HepG2 (cell line): Measurements from ENCODE around the gene FMNL2. TPM values are rescaled to one million over a fixed set of nuclear protein-coding genes. Genes with fewer than 3 reads are reported as not detected.

Source experiments
- ATAC-seq: fragments of 200-7000 bp; cut with Tn5 transposase; 3 replicates; pipeline ENCODE4 v1.9.1; 2020; ENCODE audit warnings: mild to moderate bottlenecking, moderate library complexity
- BruUV-seq: library from RNA; stranded (reverse); fragments of 400-500 nt; replicated peaks from 2 replicates; lab custom pipeline; 2021; lab: Mats Ljungman, UMichigan
- CTCF ChIA-PET: fragments of 300-600 bp; formaldehyde crosslinking; extraction: SDS; loops from one replicate; lab custom pipeline; 2021; ENCODE audit warnings: low total read pairs, inconsistent platforms, low intra/inter-chr PET ratio; lab: Yijun Ruan, JAX
- POLR2A ChIA-PET: fragments of 350-600 bp; sonication (Branson Sonifier 250); formaldehyde crosslinking; loops from one replicate; lab custom pipeline; 2020; ENCODE audit warnings: antibody characterized with exemption, inconsistent platforms; lab: Yijun Ruan, JAX
- DNase-seq: peaks from one replicate; pipeline ENCODE4 v3.0.0-alpha.2; 2015; ENCODE audit warnings: low spot score
- FAIRE-seq: peaks from 3 replicates; lab custom pipeline; 2011; peaks lifted over from hg19 to GRCh38; lab: Jason Lieb, UNC
- H2AFZ ChIP-seq: one replicate; pipeline ENCODE4 v1.6.1; 2011; ENCODE audit warnings: low read length, inconsistent platforms
- H3K27ac ChIP-seq: fragments of 300-600 bp; 3 replicates; pipeline ENCODE4 v1.8.0; 2011; ENCODE audit warnings: mixed run types, mild to moderate bottlenecking, mixed read lengths, low read length, inconsistent platforms; ENCODE audit not compliant: insufficient read depth; ENCODE audit errors: extremely low read length
- H3K27me3 ChIP-seq, 2 experiments: fragments of 200-600 bp in 1 of 2; 2 replicates in 1 of 2; 3 replicates in 1 of 2; pipeline versions ENCODE4 v1.6.0 to v1.8.0; 2011; ENCODE audit warnings: low read length in 2 of 2, mild to moderate bottlenecking in 2 of 2, moderate library complexity in 2 of 2, inconsistent platforms in 1 of 2; ENCODE audit not compliant: insufficient read depth in 2 of 2, control insufficient read depth in 1 of 2
- H3K36me3 ChIP-seq, 2 experiments: fragments of 200-600 bp in 1 of 2; replicated peaks in 1 of 2; 2 replicates in 1 of 2; 3 replicates in 1 of 2; pipeline versions ENCODE4 v1.5.1 to v1.8.0; 2011; ENCODE audit warnings: low read length in 2 of 2, inconsistent platforms in 1 of 2; ENCODE audit not compliant: insufficient read depth in 2 of 2, control insufficient read depth in 1 of 2
- H3K4me1 ChIP-seq: 2 replicates; pipeline ENCODE4 v1.5.1; 2012; ENCODE audit warnings: low read length, inconsistent platforms; ENCODE audit not compliant: insufficient read depth
- H3K4me2 ChIP-seq: 2 replicates; pipeline ENCODE4 v1.6.0; 2011; ENCODE audit warnings: low read depth, low read length, inconsistent platforms
- H3K4me3 ChIP-seq, 3 experiments: fragments of 200-600 bp in 1 of 3; sonication (generic), shearing (Covaris generic) in 1 of 3; replicated peaks in 1 of 3; 2 replicates each; pipeline ENCODE4 v1.5.1; 2011 to 2016; ENCODE audit warnings: low read length in 3 of 3, inconsistent platforms in 2 of 3, low read depth in 2 of 3, mild to moderate bottlenecking in 2 of 3, control low read depth in 1 of 3, mixed read lengths in 1 of 3; ENCODE audit not compliant: insufficient read depth in 1 of 3
- H3K79me2 ChIP-seq: one replicate; pipeline ENCODE4 v1.6.1; 2011; ENCODE audit warnings: low read length, inconsistent platforms; ENCODE audit not compliant: insufficient read depth
- H3K9ac ChIP-seq: 2 replicates; pipeline ENCODE4 v1.6.0; 2011; ENCODE audit warnings: mild to moderate bottlenecking, low read depth, low read length, inconsistent platforms; ENCODE audit not compliant: insufficient read depth
- H3K9me3 ChIP-seq: 2 replicates; pipeline ENCODE4 v1.5.1; 2012; ENCODE audit warnings: mild to moderate bottlenecking, low read length
- H4K20me1 ChIP-seq: 2 replicates; pipeline ENCODE4 v1.6.0; 2011; ENCODE audit warnings: inconsistent platforms, mild to moderate bottlenecking, low read length, moderate library complexity; ENCODE audit not compliant: insufficient read depth
- GABPA ChIP-seq, 2 experiments: IDR thresholded peaks; 2 replicates each; pipeline ENCODE4 v1.6.1; 2011 to 2016; ENCODE audit warnings: low read depth in 2 of 2, low read length in 1 of 2, missing biosample characterization in 1 of 2, missing genetic modification characterization in 1 of 2
- HMG20A ChIP-seq: IDR thresholded peaks from 2 replicates; pipeline ENCODE4 v1.6.1; 2016; ENCODE audit warnings: borderline replicate concordance
- ZC3H13 ChIP-seq: sonication (generic); formaldehyde crosslinking; IDR thresholded peaks from 2 replicates; pipeline ENCODE4 v1.8.1; 2023; ENCODE audit warnings: mild to moderate bottlenecking, missing genetic modification reagents, moderate library complexity
- ZFP82 ChIP-seq: sonication (generic); formaldehyde crosslinking; IDR thresholded peaks from 2 replicates; pipeline ENCODE4 v1.5.1; 2020; ENCODE audit warnings: mild to moderate bottlenecking, missing genetic modification reagents, borderline replicate concordance
- ZMYM2 ChIP-seq: sonication (generic); formaldehyde crosslinking; IDR thresholded peaks from 2 replicates; pipeline ENCODE4 v1.8.0; 2022; ENCODE audit warnings: mild to moderate bottlenecking, missing genetic modification reagents
- ZNF446 ChIP-seq: sonication (generic); formaldehyde crosslinking; IDR thresholded peaks from 2 replicates; pipeline ENCODE4 v1.5.0; 2020; ENCODE audit warnings: mild to moderate bottlenecking, missing genetic modification reagents
- WGBS: methylation state at CpG from one replicate; pipeline ENCODE4 v1.1.6; 2017; ENCODE audit warnings: low lambda C conversion rate; 5-methylcytosine and 5-hydroxymethylcytosine counted together
- in situ Hi-C: cut with HindIII; loops from 2 replicates; pipeline ENCODE4 v1.10.0; 2017; ENCODE audit warnings: low pct_unique_long_range_greater_than_20kb; ENCODE audit not compliant: extremely low pct_ligation_motif_present
- intact Hi-C: fragments of 100-400 bp; cut with micrococcal nuclease; formaldehyde crosslinking; loops from one replicate; pipeline ENCODE4 v1.10.0; 2022; ENCODE audit not compliant: unreplicated experiment
- polyA plus RNA-seq, 8 experiments: library from polyadenylated mRNA; depleted of rRNA in 3 of 8; stranded (reverse) in 7 of 8; unstranded in 1 of 8; fragments of >200 nt; fragmentation: Illumina TruSeq in 4 of 8; extraction: Trizol in 4 of 8; gene quantifications; 2 replicates each; pipeline versions ENCODE4 v1.2.1 to v1.2.3, GENCODE V29; 2011 to 2016; ENCODE audit warnings: low read depth in 4 of 8, missing spikeins in 1 of 8, mixed read lengths in 1 of 8; ENCODE audit not compliant: insufficient read depth in 1 of 8
- total RNA-seq, 5 experiments: library from RNA; depleted of rRNA; stranded (reverse); fragments of >200 nt; fragmentation: Illumina TruSeq; extraction: Trizol; gene quantifications; 2 replicates each; pipeline ENCODE4 v1.2.3, GENCODE V29; 2016; ENCODE audit warnings: low read depth in 1 of 5
- TF ChIP-seq, protein P1 (sequence below): sonication (generic); formaldehyde crosslinking; IDR thresholded peaks from 2 replicates; pipeline ENCODE4 v1.5.1; 2020; ENCODE audit warnings: missing genetic modification reagents, mild to moderate bottlenecking, borderline replicate concordance
- TF ChIP-seq, protein P2 (sequence below): sonication (generic); formaldehyde crosslinking; IDR thresholded peaks from 2 replicates; pipeline ENCODE4 v1.4.0; 2020; ENCODE audit warnings: mild to moderate bottlenecking, missing genetic modification reagents
- TF ChIP-seq, protein P3 (sequence below): sonication (generic); formaldehyde crosslinking; IDR thresholded peaks from 2 replicates; pipeline ENCODE4 v1.9.0; 2021; ENCODE audit warnings: missing genetic modification reagents, mild to moderate bottlenecking, borderline replicate concordance

Gene FMNL2
- total and polyA plus RNA-seq, 2 of the 13 experiments (the other 11 are each of a cell fraction or from before 2014, with no cell fraction given) = 66.5 to 67.7 TPM

DNA sequence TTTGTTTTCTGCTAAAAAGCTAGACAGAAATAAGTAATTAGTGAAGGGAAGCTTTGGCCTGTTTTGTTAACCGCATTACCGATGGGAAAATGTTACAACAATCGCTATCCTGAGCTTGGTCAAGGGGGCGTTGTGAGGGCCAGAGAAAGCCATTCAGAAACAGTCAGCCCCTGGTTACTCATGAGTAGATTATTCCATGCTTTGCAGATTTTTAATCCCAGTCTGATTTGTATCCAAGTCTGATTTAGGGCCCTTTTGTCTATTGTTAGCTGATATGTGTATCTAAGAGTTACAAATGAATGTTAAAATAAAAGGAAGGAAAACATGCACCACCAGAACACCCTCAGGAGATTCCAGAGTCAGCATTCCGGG is 283.2 kb downstream of the FMNL2 start:
- peaks cover 58 to 90% of the 10 kb centered on the region in 2 experiments for H3K36me3 ChIP-seq
- 93% methylated on average over 5 of the region's 5 CpGs for WGBS
- H3K9ac ChIP-seq = no peak overlapping the region
- no peak overlapping the region for H3K27ac ChIP-seq
- TF ChIP-seq HMG20A (CRISPR knock-in tag) (no peak), ZFP82 (CRISPR knock-in tag) (no peak), ZNF446 (CRISPR knock-in tag) (no peak), ZMYM2 (no peak), ZC3H13 (CRISPR knock-in tag) (no peak), GABPA (IDR thresholded peaks at IDR 0.05; ENCODE audit: low read depth, low read length) (no peak), GABPA (CRISPR knock-in tag; IDR thresholded peaks at IDR 0.05; ENCODE audit: low read depth) (no peak)
- TF ChIP-seq, protein P1, sequence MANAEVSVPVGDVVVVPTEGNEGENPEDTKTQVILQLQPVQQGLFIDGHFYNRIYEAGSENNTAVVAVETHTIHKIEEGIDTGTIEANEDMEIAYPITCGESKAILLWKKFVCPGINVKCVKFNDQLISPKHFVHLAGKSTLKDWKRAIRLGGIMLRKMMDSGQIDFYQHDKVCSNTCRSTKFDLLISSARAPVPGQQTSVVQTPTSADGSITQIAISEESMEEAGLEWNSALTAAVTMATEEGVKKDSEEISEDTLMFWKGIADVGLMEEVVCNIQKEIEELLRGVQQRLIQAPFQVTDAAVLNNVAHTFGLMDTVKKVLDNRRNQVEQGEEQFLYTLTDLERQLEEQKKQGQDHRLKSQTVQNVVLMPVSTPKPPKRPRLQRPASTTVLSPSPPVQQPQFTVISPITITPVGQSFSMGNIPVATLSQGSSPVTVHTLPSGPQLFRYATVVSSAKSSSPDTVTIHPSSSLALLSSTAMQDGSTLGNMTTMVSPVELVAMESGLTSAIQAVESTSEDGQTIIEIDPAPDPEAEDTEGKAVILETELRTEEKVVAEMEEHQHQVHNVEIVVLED (CRISPR knock-in tag) = no peak
- TF ChIP-seq, protein P2, sequence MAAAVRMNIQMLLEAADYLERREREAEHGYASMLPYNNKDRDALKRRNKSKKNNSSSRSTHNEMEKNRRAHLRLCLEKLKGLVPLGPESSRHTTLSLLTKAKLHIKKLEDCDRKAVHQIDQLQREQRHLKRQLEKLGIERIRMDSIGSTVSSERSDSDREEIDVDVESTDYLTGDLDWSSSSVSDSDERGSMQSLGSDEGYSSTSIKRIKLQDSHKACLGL (CRISPR knock-in tag) = no peak
- TF ChIP-seq, protein P3, sequence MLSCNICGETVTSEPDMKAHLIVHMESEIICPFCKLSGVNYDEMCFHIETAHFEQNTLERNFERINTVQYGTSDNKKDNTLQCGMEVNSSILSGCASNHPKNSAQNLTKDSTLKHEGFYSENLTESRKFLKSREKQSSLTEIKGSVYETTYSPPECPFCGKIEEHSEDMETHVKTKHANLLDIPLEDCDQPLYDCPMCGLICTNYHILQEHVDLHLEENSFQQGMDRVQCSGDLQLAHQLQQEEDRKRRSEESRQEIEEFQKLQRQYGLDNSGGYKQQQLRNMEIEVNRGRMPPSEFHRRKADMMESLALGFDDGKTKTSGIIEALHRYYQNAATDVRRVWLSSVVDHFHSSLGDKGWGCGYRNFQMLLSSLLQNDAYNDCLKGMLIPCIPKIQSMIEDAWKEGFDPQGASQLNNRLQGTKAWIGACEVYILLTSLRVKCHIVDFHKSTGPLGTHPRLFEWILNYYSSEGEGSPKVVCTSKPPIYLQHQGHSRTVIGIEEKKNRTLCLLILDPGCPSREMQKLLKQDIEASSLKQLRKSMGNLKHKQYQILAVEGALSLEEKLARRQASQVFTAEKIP (CRISPR knock-in tag) = no peak
- no peak overlapping the region for H3K4me3 ChIP-seq
- H3K4me2 ChIP-seq = no peak overlapping the region
- ChIA-PET POLR2A (no interaction called here), CTCF (no interaction called here)
- no peaks in the 10 kb centered on the region for H3K9me3 ChIP-seq
- intact Hi-C loops (no loop called here), in situ Hi-C loops (no loop called here)
- BruUV-seq = no TSS peak
- no peak overlapping the region for H2AFZ ChIP-seq
- no peaks in the 10 kb centered on the region for H4K20me1 ChIP-seq
- DNase-seq (no peak), ATAC-seq (no peak), FAIRE-seq (no peak)
- no peaks in the 10 kb centered on the region for H3K27me3 ChIP-seq
- no peaks in the 10 kb centered on the region for H3K4me1 ChIP-seq
- H3K79me2 ChIP-seq = no peaks in the 10 kb centered on the region
